Activated naive CD8-positive, alpha-beta T cell treated with anti-CD3 and anti-CD28 coated beads for 36 hours (primary cell): ENCODE measurements around the gene CRTAC1. TPM values are rescaled to one million over a fixed set of nuclear protein-coding genes. Genes with fewer than 3 reads are reported as not detected.

Experiments used
- DNase-seq: peaks from one replicate; pipeline ENCODE4 v3.0.0; 2021
- H3K27ac Mint-ChIP-seq: one replicate; pipeline ENCODE4 v1.8.0; 2022; ENCODE audit warnings: mild to moderate bottlenecking, moderate library complexity, mixed read lengths
- H3K27me3 Mint-ChIP-seq: one replicate; pipeline ENCODE4 v1.8.0; 2022; ENCODE audit warnings: mild to moderate bottlenecking, mixed read lengths
- H3K36me3 Mint-ChIP-seq: one replicate; pipeline ENCODE4 v1.8.0; 2021; ENCODE audit warnings: mild to moderate bottlenecking, mixed read lengths
- H3K4me1 Mint-ChIP-seq: one replicate; pipeline ENCODE4 v1.8.0; 2021; ENCODE audit warnings: mixed read lengths
- H3K4me3 Mint-ChIP-seq: one replicate; pipeline ENCODE4 v1.8.0; 2022; ENCODE audit warnings: mild to moderate bottlenecking, moderate library complexity, mixed read lengths
- H3K9me3 Mint-ChIP-seq: one replicate; pipeline ENCODE4 v1.8.0; 2022; ENCODE audit warnings: mixed read lengths
- total RNA-seq, 2 experiments: library from RNA; stranded (reverse); gene quantifications; one replicate each; pipeline ENCODE4 v1.2.3, GENCODE V29; 2021

Gene CRTAC1
- total RNA-seq, 2 experiments from 2014 or later, result not detected

- H3K27me3 Mint-ChIP-seq, result peaks cover 38% of the 10 kb centered on the region
- no peaks in the 10 kb centered on the region for H3K36me3 Mint-ChIP-seq
- no peak overlapping the region for H3K27ac Mint-ChIP-seq
- H3K9me3 Mint-ChIP-seq, result no peaks in the 10 kb centered on the region
- H3K4me3 Mint-ChIP-seq, result no peak overlapping the region
- H3K4me1 Mint-ChIP-seq, result no peaks in the 10 kb centered on the region
- no peak for DNase-seq
Measured at GRCh38 chr10:97961945-97962344, 68.5 kb downstream of the CRTAC1 start.

DNA sequence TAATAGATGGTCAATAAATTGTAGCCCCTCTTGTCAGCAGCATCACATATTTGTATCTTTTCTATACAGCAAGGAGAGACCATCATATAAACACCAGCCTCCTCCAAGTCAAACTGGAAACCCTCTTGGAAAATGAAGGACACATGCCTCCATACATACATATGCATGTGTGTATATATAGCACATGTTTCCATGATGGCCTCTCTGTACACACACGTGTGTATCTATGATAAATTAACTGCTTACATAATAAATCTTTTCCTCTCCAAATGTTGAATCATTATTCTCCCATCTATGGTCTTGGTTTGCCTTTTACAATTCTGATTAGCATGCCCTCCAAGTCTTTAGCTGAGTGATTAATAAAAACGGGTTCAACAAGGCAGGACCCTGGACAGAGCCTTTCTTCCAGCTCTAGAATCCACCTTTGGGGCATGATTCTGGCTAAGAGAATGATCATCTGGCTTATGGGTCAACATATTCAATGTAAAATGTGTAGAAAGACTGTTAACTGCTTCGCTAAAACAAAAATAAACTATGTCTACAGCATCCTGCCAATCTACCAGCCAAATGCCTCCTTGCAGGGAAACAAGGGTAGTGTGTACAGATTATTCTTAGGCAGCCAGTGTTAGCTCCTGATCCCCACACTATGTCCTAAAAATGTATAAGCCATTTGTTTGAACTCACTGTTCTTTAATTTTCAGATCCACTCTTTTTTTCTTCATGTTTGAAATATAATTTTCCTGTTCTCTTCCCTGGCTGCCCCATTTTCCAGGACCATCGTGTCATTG is 70.0 kb downstream of the CRTAC1 start:
- no peaks in the 10 kb centered on the region for H3K36me3 Mint-ChIP-seq
- H3K4me3 Mint-ChIP-seq, result no peak overlapping the region
- no peaks in the 10 kb centered on the region for H3K9me3 Mint-ChIP-seq
- DNase-seq, result no peak
- H3K27ac Mint-ChIP-seq, result no peak overlapping the region
- H3K4me1 Mint-ChIP-seq, result no peaks in the 10 kb centered on the region
- peaks cover 36% of the 10 kb centered on the region for H3K27me3 Mint-ChIP-seq

- peaks cover 10% of the 10 kb centered on the region for H3K9me3 Mint-ChIP-seq
- H3K27ac Mint-ChIP-seq, result no peak overlapping the region
- peaks cover 21% of the 10 kb centered on the region for H3K27me3 Mint-ChIP-seq
- no peak overlapping the region for H3K4me3 Mint-ChIP-seq
- H3K4me1 Mint-ChIP-seq, result no peaks in the 10 kb centered on the region
- DNase-seq, result no peak
- no peaks in the 10 kb centered on the region for H3K36me3 Mint-ChIP-seq
Measured at GRCh38 chr10:97949462-97949861, 81.0 kb downstream of the CRTAC1 start.

DNA sequence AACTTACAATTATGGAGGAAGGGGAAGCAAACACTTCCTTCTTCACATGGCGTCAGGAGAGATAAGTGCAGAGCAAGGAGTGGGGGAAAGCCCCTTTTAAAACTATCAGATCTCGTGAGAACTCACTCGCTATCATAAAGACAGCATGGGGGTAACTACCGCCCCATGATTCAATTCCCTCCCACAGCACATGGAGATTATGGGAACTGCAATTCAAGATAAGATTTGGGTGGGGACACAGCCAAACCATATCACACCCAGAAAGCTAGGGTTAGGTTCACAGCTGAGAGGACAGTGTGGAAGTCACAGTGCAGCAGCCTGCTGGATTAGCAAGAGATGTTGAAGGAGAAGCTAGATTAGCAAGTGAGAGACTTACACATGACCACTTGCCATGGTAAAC is 81.6 kb downstream of the CRTAC1 start:
- no peak overlapping the region for H3K27ac Mint-ChIP-seq
- no peak for DNase-seq
- H3K4me3 Mint-ChIP-seq, result no peak overlapping the region
- H3K27me3 Mint-ChIP-seq, result peaks cover 21% of the 10 kb centered on the region
- H3K36me3 Mint-ChIP-seq, result no peaks in the 10 kb centered on the region
- peaks cover 13% of the 10 kb centered on the region for H3K9me3 Mint-ChIP-seq
- no peaks in the 10 kb centered on the region for H3K4me1 Mint-ChIP-seq

GRCh38 chr10:97944772-97945171 is 85.6 kb downstream of the CRTAC1 start:
- Mint-ChIP-seq H3K9me3 (peaks cover 13% of the 10 kb centered on the region), H3K36me3 (no peaks in the 10 kb centered on the region), H3K4me3 (no peak overlapping the region), H3K4me1 (no peaks in the 10 kb centered on the region), H3K27me3 (peaks cover 38% of the 10 kb centered on the region), H3K27ac (no peak overlapping the region)
- DNase-seq, result no peak

GRCh38 chr10:97943294-97943693 is 87.1 kb downstream of the CRTAC1 start:
- Mint-ChIP-seq H3K27ac (no peak overlapping the region), H3K4me1 (no peaks in the 10 kb centered on the region), H3K27me3 (peaks cover 34% of the 10 kb centered on the region), H3K9me3 (peaks cover 9% of the 10 kb centered on the region), H3K4me3 (no peak overlapping the region), H3K36me3 (no peaks in the 10 kb centered on the region)
- no peak for DNase-seq

- Mint-ChIP-seq H3K27ac (no peak overlapping the region), H3K4me1 (no peaks in the 10 kb centered on the region), H3K27me3 (peaks cover 23% of the 10 kb centered on the region), H3K4me3 (no peak overlapping the region), H3K36me3 (no peaks in the 10 kb centered on the region), H3K9me3 (peaks cover 5% of the 10 kb centered on the region)
- no peak for DNase-seq
Measured at GRCh38 chr10:97940534-97940933, 89.9 kb downstream of the CRTAC1 start.

DNA sequence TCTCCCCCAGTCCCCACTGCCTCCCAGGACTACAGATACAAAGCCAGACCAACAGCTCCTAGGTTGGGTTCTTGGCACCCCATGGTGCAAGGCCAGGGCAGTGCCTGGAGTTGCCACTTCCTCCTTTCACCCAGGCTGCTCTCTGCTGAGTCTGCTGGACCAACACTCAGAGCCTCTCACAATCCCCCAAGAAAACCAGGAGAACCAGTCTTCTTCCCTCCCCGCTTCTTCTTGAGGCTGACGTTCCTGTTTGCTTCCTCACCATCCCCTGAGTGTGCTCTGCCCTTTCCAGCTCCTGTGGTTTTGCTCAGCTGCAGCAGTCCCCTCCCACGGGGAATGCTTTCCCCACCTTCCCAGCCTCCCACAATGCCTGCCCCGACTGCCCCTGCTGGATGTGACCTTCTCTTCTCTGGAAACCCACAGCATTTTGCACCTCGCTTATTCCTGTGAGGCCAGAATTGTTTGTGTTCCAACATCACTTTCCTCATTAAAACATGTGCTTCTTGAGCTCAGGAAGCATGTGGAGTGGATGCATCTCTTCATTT is 90.9 kb downstream of the CRTAC1 start:
- no peak for DNase-seq
- Mint-ChIP-seq H3K36me3 (no peaks in the 10 kb centered on the region), H3K4me1 (no peaks in the 10 kb centered on the region), H3K4me3 (no peak overlapping the region), H3K27me3 (peaks cover 21% of the 10 kb centered on the region), H3K27ac (no peak overlapping the region), H3K9me3 (peaks cover 3% of the 10 kb centered on the region)

DNA sequence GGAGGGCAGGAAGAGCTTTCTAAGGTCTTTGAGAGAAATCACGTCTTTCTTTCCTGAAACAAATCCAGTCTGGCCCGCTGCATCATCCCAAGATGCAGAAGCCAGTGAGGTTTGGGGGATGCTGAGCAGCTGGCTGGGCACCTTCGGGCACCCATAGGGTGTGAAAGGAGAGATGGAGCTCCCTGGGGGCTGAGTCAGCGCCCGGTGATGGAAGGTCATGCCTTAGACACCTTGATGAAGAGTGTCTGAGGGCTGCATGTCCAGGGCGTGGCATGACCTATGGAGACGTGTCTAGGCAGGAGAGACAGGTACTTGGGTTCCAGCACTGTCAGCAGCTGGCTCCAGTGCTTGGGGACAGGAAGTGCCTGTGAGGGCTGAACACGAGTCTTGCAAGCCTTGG is 92.5 kb downstream of the CRTAC1 start:
- Mint-ChIP-seq H3K27me3 (peaks cover 21% of the 10 kb centered on the region), H3K9me3 (no peaks in the 10 kb centered on the region), H3K4me3 (no peak overlapping the region), H3K27ac (no peak overlapping the region), H3K36me3 (no peaks in the 10 kb centered on the region), H3K4me1 (no peaks in the 10 kb centered on the region)
- no peak for DNase-seq

- DNase-seq, result no peak
- Mint-ChIP-seq H3K9me3 (no peaks in the 10 kb centered on the region), H3K4me3 (no peak overlapping the region), H3K36me3 (no peaks in the 10 kb centered on the region), H3K4me1 (no peaks in the 10 kb centered on the region), H3K27me3 (peaks cover 18% of the 10 kb centered on the region), H3K27ac (no peak overlapping the region)
Measured at GRCh38 chr10:97937054-97937453, 93.4 kb downstream of the CRTAC1 start.

- Mint-ChIP-seq H3K27me3 (peaks cover 9% of the 10 kb centered on the region), H3K4me3 (no peak overlapping the region)
Measured at GRCh38 chr10:97936126-97936525, 94.3 kb downstream of the CRTAC1 start.

DNA sequence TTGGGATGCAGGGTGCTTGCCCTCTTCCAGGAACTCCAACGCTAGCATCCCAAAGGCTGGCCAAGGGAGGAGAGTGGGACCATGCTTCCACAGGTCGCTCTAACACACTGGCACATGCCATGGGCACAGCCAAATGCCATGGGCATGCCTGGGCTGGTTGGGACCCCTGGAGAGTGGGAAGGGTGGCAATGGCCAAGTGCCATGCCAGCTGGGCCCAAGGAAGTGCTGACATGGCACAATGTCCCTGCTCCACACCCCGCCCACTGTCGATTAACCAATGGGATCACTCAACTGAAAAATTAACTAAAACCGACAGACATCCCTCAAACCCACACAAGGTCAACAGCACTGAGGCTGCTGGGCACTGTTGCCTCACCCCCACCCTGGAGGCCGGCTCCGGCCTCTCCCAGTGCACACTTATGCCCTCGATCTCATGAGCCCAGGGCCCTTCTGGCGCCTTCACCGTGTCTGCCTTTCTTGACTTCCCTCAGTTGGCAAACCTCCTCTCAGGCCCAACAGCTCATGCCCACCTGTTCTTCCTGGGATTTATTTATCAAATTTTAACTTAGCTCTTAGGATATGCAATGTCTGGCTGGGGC is 97.4 kb downstream of the CRTAC1 start:
- Mint-ChIP-seq H3K4me3 (no peak overlapping the region), H3K4me1 (no peaks in the 10 kb centered on the region), H3K27me3 (no peaks in the 10 kb centered on the region), H3K36me3 (no peaks in the 10 kb centered on the region), H3K9me3 (no peaks in the 10 kb centered on the region), H3K27ac (no peak overlapping the region)
- no peak for DNase-seq

More at GRCh38 chr10:97936126-97936525, 94.3 kb downstream of the CRTAC1 start:
- H3K9me3 Mint-ChIP-seq, result no peaks in the 10 kb centered on the region
- no peaks in the 10 kb centered on the region for H3K4me1 Mint-ChIP-seq
- no peak for DNase-seq
- H3K27ac Mint-ChIP-seq, result no peak overlapping the region
- H3K36me3 Mint-ChIP-seq, result no peaks in the 10 kb centered on the region

DNA sequence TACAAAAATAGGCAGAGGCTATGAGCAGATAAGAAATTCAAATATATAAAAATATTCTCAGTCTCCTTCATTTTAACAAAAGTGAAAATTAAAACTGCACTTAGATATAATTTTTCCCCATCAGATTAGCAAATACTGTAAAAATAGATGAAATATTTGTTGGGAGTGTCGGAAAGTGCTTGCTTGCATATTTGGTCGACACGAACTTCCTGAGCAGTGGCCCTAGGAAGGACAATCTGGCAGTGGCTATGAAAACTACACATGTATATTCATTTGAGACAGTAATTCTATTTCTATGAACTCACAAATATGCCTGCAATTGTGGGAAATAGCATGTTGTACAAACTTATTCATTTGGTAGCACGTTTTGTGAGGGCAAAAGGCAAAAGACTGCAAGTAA is 99.4 kb downstream of the CRTAC1 start:
- H3K27ac Mint-ChIP-seq, result no peak overlapping the region
- no peak overlapping the region for H3K4me3 Mint-ChIP-seq
- H3K36me3 Mint-ChIP-seq, result no peaks in the 10 kb centered on the region
- H3K9me3 Mint-ChIP-seq, result no peaks in the 10 kb centered on the region
- DNase-seq, result no peak
- H3K27me3 Mint-ChIP-seq, result no peaks in the 10 kb centered on the region
- H3K4me1 Mint-ChIP-seq, result no peaks in the 10 kb centered on the region

GRCh38 chr10:97928897-97929296 is 101.5 kb downstream of the CRTAC1 start:
- Mint-ChIP-seq H3K27me3 (peaks cover 12% of the 10 kb centered on the region), H3K4me1 (no peaks in the 10 kb centered on the region), H3K27ac (no peak overlapping the region), H3K36me3 (no peaks in the 10 kb centered on the region), H3K9me3 (no peaks in the 10 kb centered on the region), H3K4me3 (no peak overlapping the region)
- no peak for DNase-seq

DNA sequence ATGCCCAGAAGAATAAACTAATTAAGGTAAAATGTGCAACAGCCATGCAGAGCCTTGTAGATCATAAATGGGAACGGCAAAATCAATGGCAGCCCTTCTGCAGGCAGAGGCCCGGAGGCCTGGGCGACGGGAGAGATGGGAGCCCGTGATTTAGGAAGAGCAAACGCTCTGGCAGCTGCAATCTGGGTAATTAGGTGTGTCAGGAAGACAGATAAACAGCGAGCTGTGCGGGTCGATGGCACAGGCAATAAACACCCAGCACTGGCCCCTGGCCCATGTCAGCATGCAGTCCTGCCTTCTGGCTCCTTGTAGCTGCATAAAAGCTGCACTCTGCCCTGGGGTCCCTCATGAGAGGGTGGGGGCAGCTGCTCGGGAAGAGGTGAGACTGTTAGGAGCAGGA is 102.8 kb downstream of the CRTAC1 start:
- H3K9me3 Mint-ChIP-seq, result no peaks in the 10 kb centered on the region
- H3K36me3 Mint-ChIP-seq, result no peaks in the 10 kb centered on the region
- no peak overlapping the region for H3K27ac Mint-ChIP-seq
- no peaks in the 10 kb centered on the region for H3K4me1 Mint-ChIP-seq
- DNase-seq, result no peak
- H3K27me3 Mint-ChIP-seq, result peaks cover 12% of the 10 kb centered on the region
- H3K4me3 Mint-ChIP-seq, result no peak overlapping the region

DNA sequence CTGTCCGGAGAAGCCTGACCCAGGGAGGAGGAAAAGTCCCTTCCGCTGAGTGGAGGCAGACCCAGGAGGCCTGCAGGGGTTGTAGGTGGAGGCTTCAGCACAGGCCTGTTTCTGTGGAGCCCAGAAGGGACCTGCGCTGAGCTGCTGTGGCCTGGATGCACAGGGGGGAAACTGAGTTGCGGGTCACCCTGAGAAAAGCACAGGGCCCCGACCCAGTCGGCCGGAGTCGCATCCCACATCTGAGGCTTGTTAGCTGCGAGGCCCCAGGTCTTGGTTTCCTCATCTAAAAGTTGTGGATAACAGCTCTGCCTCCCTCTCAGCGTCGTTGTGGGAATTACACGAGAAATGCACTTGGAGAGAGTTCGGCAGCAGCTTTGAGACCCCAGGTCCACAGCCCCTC is 104.4 kb downstream of the CRTAC1 start:
- no peaks in the 10 kb centered on the region for H3K36me3 Mint-ChIP-seq
- no peak overlapping the region for H3K27ac Mint-ChIP-seq
- H3K9me3 Mint-ChIP-seq, result no peaks in the 10 kb centered on the region
- peaks cover 12% of the 10 kb centered on the region for H3K27me3 Mint-ChIP-seq
- no peak for DNase-seq
- no peaks in the 10 kb centered on the region for H3K4me1 Mint-ChIP-seq
- no peak overlapping the region for H3K4me3 Mint-ChIP-seq
